NB4 (cell line): Measurements from ENCODE around the gene KRT79.

Source experiments
- CTCF ChIP-seq: IDR thresholded peaks from one replicate; pipeline ENCODE4 v1.5.1; 2012; ENCODE audit warnings: low read depth, low read length
- MYC ChIP-seq: IDR thresholded peaks from 2 replicates; pipeline ENCODE4 v1.6.1; 2011; ENCODE audit warnings: low read depth, low read length

- TF ChIP-seq CTCF (no peak), MYC (no peak)
Observed at GRCh38 chr12:52873513-52873831, 39.4 kb upstream of the KRT79 start.
